ENCODE measurements around the gene POU2F3. TPM values are rescaled to one million over a fixed set of nuclear protein-coding genes. Genes with fewer than 3 reads are reported as not detected.

The POU2F3 gene
- total and polyA plus RNA-seq, 2 experiments from 2014 or later = not detected

DNA sequence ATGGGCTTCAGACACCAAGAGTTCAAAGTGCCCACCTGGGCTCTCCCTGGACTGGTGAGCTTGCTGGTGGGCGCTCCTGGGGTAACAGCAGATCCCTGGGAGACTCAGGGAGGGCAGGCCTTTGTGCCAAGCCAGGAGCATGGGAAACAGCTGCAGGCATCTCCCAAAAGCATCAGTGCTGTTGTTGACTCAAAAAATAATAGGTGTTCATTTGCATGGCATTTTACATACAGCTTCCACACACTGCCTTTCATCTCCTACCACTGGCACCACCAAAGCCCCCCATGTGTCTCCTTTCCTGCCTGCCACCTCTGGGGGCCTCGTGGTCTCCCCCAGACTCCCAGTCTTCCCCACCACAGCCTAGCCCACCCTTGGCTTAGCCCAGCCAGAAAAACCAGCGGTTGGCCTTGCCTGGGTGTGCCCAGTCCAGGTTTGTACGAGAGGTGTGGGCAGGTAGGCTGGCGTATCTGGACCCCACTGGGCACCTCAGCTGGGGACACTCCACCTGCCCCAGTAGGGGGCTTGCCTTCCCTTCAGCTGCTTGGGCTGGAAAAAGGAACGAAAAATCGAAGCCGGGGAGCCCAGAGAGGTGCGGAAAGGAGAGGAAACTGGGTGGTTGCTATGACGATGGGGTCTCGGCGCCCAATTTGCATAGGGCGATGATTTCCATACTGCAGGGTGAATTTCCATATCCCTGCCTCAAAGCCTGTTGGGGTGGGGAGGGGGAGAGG lies 15.0 kb downstream of the POU2F3 start:
- H2AFZ ChIP-seq = no peak overlapping the region
- no peak for DNase-seq (ENCODE audit: low spot score)

GRCh38 chr11:120255519-120255866 lies 15.6 kb downstream of the POU2F3 start:
- H3K27me3 ChIP-seq = peaks cover 57% of the 10 kb centered on the region
- no peak for TF ChIP-seq CTCF (IDR thresholded peaks at IDR 0.05; ENCODE audit: poor library complexity)
- no peak for TF ChIP-seq EZH2 (IDR thresholded peaks at IDR 0.05; ENCODE audit: borderline replicate concordance)
- no peak for TF ChIP-seq EZH2phosphoT487 (IDR thresholded peaks at IDR 0.05; ENCODE audit: low read depth, severe bottlenecking, unreplicated experiment)
- 4% methylated on average over 9 of the region's 9 CpGs for WGBS (ENCODE audit: low lambda C conversion rate, missing lambda C conversion rate)

More for the DNA sequence above, 15.0 kb downstream of the POU2F3 start:
- H3K9me3 ChIP-seq (ENCODE audit: low read depth) = no peaks in the 10 kb centered on the region
- no peak overlapping the region for H3K4me3 ChIP-seq
- no peaks in the 10 kb centered on the region for H3K9me2 ChIP-seq (replicated peaks; ENCODE audit: insufficient read depth)
- H3K27me3 ChIP-seq = peaks cover 59% of the 10 kb centered on the region
- TF ChIP-seq CTCF (IDR thresholded peaks at IDR 0.05; ENCODE audit: poor library complexity) (no peak), EZH2 (IDR thresholded peaks at IDR 0.05; ENCODE audit: borderline replicate concordance) (peak; percentile 45)
- H4K20me1 ChIP-seq (ENCODE audit: insufficient read depth, poor library complexity, severe bottlenecking) = no peaks in the 10 kb centered on the region
- 14% methylated on average over 13 of the region's 13 CpGs for whole genome bisulfite sequencing (ENCODE audit: low lambda C conversion rate, missing lambda C conversion rate)
- H3K27ac ChIP-seq = no peak overlapping the region
- H3K36me3 ChIP-seq (replicated peaks; ENCODE audit: insufficient read depth, low read depth) = no peaks in the 10 kb centered on the region
- no peak overlapping the region for H3K4me2 ChIP-seq
- no peaks in the 10 kb centered on the region for H3K79me2 ChIP-seq
- no peaks in the 10 kb centered on the region for H3K4me1 ChIP-seq (ENCODE audit: insufficient read depth)

GRCh38 chr11:120256178-120256577 lies 16.2 kb downstream of the POU2F3 start:
- WGBS (ENCODE audit: low lambda C conversion rate, missing lambda C conversion rate) = 52% methylated on average over 4 of the region's 4 CpGs
- Histone ChIP-seq H3K9me2 (replicated peaks; ENCODE audit: insufficient read depth) (no peaks in the 10 kb centered on the region), H4K20me1 (ENCODE audit: insufficient read depth, poor library complexity, severe bottlenecking) (no peaks in the 10 kb centered on the region), H2AFZ (no peak overlapping the region), H3K27me3 (peaks cover 55% of the 10 kb centered on the region), H3K4me1 (ENCODE audit: insufficient read depth) (no peaks in the 10 kb centered on the region), H3K4me3 (no peak overlapping the region), H3K36me3 (replicated peaks; ENCODE audit: insufficient read depth, low read depth) (no peaks in the 10 kb centered on the region), H3K27ac (no peak overlapping the region), H3K4me2 (no peak overlapping the region), H3K9me3 (ENCODE audit: low read depth) (no peaks in the 10 kb centered on the region), H3K79me2 (no peaks in the 10 kb centered on the region)
- no peak for TF ChIP-seq EZH2 (IDR thresholded peaks at IDR 0.05; ENCODE audit: borderline replicate concordance)
- TF ChIP-seq CTCF (IDR thresholded peaks at IDR 0.05; ENCODE audit: poor library complexity) = no peak
- TF ChIP-seq EZH2phosphoT487 (IDR thresholded peaks at IDR 0.05; ENCODE audit: low read depth, severe bottlenecking, unreplicated experiment) = no peak
- no peak for DNase-seq (ENCODE audit: low spot score)

More at GRCh38 chr11:120255519-120255866, 15.6 kb downstream of the POU2F3 start:
- Histone ChIP-seq H3K4me1 (ENCODE audit: insufficient read depth) (no peaks in the 10 kb centered on the region), H2AFZ (no peak overlapping the region), H3K4me3 (no peak overlapping the region), H4K20me1 (ENCODE audit: insufficient read depth, poor library complexity, severe bottlenecking) (no peaks in the 10 kb centered on the region), H3K9me3 (ENCODE audit: low read depth) (no peaks in the 10 kb centered on the region), H3K4me2 (no peak overlapping the region), H3K27ac (no peak overlapping the region), H3K36me3 (replicated peaks; ENCODE audit: insufficient read depth, low read depth) (no peaks in the 10 kb centered on the region), H3K9me2 (replicated peaks; ENCODE audit: insufficient read depth) (no peaks in the 10 kb centered on the region), H3K79me2 (no peaks in the 10 kb centered on the region)
- DNase-seq (ENCODE audit: low spot score) = no peak
